ENCODE data around the gene SYT15. TPM values are rescaled to one million over a fixed set of nuclear protein-coding genes. Genes with fewer than 3 reads are reported as not detected.
"Not testable (repeated sequence)": the region's sequence is repeated elsewhere in the genome, so short reads cannot be mapped to it uniquely, and the experiment has no call there.

The SYT15 gene
- total RNA-seq, 1 donor from 2014 or later = 1.2 TPM

DNA sequence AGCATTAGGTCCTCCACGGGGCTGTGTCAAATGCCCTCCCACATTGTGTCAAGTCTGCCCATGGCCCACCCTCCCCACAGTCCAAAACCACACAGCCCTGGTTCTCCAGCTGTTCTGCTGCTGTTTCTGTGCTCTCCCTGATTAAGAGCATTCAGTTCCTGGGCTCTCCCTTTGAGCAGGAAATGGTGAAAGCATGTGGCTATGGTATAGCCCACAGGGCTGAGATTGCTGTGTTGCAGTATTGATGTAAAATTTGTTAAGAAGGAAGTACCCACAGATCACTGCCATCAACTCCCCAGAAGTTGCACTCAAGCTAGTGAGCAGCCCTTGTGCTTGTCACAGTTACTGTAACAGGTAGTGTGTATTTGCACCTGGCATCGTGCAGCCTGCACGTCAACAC, 9.3 kb downstream of the SYT15 start:
- intact Hi-C loops (cut with micrococcal nuclease) = not testable (repeated sequence)

DNA sequence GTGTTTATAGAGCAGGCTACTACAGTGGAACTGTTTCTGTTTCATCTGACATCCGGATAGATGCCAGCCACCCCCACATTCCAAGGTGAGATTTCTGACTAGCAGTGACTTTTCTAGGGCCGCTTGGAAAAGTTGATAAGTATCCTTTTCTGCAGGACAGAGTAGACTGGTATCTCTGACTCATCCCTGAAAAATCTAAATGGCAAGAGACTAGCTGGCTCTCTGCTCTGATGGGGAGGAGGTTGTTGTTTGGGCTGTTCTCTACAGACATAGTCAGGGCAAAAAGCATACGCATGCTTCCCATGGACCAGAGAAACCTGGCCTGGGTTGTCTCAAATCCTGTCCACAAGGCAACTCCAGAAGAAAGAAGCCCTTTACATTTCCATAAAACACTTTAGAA, 10.7 kb downstream of the SYT15 start:
- intact Hi-C loops (cut with micrococcal nuclease) = not testable (repeated sequence)

DNA sequence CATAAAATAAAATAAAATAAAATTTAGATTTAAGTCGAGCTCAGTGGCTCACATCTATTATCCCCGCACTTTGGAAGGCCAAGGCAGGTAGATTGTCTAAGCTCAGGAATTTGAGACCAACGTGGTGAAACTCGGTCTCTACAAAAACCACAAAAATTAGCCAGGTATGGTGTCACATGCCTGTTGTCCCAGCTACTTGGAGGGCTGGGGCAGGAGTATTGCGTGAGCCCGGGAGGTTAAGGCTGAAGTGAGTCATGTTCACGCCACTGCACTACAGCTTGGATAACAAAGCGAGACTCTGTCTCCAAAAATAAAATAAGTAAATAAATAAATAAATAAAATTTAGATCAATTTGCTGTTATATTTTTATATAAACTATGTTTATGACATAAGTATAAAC, 12.1 kb downstream of the SYT15 start:
- intact Hi-C loops (cut with micrococcal nuclease) = not testable (repeated sequence)

- intact Hi-C loops (cut with micrococcal nuclease) = not testable (repeated sequence)
Measured at GRCh38 chr10:46593307-46593706, 14.4 kb downstream of the SYT15 start.

DNA sequence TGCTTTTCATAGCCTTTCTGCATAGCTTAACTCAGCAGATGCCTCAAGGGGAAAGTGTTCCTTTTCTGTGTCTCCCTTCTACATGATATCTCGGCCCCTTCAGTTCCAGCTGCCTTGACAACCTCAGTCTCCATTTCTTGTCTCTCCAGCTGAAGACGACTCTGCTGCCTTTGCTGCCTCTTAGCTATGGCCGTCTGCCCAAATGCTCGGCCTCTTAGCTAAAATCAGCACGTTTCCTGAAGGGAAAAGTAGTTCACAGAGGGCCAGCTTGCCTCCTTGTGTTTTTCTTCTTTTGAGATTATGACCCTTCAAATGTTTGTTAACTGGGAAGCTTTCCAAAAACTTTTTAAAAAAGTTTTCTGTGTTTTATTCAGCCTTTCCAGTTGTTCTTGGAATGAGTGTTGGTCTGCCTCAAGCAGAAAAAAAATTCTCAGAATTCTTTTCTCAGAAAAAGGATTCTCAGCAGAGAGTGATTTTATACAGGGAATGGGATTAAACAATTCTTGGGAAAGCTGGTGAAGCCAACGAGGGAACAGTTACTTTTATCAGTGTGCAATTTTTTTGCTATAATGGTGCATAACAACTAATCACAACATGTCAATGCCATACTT, 15.6 kb downstream of the SYT15 start:
- intact Hi-C loops (cut with micrococcal nuclease) = not testable (repeated sequence)

GRCh38 chr10:46596570-46596969, 17.6 kb downstream of the SYT15 start:
- intact Hi-C loops (cut with micrococcal nuclease) = not testable (repeated sequence)

- intact Hi-C loops (cut with micrococcal nuclease) = not testable (repeated sequence)
Measured at GRCh38 chr10:46597616-46598246, 18.8 kb downstream of the SYT15 start.

DNA sequence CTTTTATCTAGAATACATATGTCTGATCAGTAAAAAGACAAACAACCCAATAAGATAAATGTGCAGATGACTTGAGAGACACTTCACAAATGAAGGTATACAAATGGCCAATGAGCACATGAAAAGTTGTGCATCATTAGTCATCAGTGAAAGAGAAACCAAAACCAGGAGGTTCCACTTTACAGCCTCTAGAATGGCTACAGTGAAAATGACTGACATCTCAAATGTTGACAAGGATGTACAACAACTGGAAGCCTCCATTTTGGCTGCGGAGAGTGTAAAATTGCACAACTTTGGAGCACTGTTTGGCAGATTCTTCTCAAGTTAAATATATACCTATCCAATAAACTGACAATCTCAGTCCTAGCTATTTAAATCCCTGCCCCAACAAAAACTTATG, 21.6 kb downstream of the SYT15 start:
- intact Hi-C loops (cut with micrococcal nuclease) = not testable (repeated sequence)

GRCh38 chr10:46615540-46615939, 36.6 kb downstream of the SYT15 start:
- intact Hi-C loops (cut with micrococcal nuclease) = not testable (repeated sequence)

- intact Hi-C loops (cut with micrococcal nuclease) = not testable (repeated sequence)
Measured at GRCh38 chr10:46616227-46616626, 37.3 kb downstream of the SYT15 start.

GRCh38 chr10:46617134-46617533, 38.2 kb downstream of the SYT15 start:
- intact Hi-C loops (cut with micrococcal nuclease) = not testable (repeated sequence)

- intact Hi-C loops (cut with micrococcal nuclease) = not testable (repeated sequence)
Measured at GRCh38 chr10:46617913-46618312, 39.0 kb downstream of the SYT15 start.

GRCh38 chr10:46623899-46624654, 45.1 kb downstream of the SYT15 start:
- intact Hi-C loops (cut with micrococcal nuclease) = not testable (repeated sequence)

DNA sequence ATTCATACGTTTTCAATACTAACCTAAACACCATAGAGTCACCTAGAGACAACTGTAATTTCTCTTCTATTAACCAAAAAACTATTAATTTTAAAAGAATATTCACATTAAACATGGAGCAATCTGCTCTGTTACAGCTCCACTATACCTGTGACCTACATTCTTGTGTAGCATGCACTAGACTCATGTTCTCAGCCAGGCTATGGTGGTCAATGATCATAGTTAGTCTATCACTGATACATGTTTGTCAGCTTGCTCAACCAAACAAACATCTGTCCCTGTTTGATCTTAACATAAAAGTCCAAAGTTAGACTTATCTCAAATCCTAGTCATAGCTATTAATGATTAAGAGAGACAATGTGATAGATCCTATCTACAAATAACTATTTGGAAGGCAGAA, 50.9 kb downstream of the SYT15 start:
- intact Hi-C loops (cut with micrococcal nuclease) = not testable (repeated sequence)

DNA sequence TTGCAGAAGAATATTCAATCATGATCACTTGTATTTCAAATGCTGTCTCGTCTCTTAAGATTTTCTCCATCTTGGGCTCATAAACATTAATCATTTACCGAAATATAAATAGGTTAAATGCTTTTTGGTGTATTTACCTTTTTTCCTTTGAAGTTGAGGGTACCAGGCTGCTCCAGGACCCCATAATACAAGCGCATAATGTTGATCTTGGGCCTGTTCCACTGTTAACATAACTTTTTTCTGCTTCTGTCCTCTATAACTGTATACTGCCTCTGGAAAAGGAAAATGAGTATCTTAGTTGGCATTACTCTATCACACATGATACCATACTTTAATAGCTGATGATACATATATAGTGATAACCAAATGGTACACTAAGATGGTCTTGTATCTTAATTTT, 51.9 kb downstream of the SYT15 start:
- intact Hi-C loops (cut with micrococcal nuclease) = not testable (repeated sequence)

DNA sequence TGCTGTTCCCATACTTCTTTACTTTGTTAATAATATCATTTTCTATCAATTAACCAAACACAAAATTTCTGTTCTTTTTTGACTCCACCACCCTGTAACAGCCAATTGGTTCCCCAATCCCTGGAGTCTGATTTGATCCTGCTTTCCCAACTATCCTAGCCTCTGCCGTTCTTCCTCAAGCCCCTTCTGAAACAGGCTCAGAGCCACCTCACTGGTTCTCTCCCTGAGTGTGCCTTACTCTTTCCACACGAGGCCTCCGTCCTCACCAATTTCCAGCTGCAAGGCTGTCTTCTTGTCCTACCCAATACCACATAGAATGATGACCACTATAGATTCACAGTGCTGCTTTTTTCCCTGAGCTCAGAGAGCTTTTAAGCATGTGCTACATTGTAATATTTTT, 52.8 kb downstream of the SYT15 start:
- intact Hi-C loops (cut with micrococcal nuclease) = not testable (repeated sequence)

- intact Hi-C loops (cut with micrococcal nuclease) = not testable (repeated sequence)
Measured at GRCh38 chr10:46634698-46635097, 55.8 kb downstream of the SYT15 start.

DNA sequence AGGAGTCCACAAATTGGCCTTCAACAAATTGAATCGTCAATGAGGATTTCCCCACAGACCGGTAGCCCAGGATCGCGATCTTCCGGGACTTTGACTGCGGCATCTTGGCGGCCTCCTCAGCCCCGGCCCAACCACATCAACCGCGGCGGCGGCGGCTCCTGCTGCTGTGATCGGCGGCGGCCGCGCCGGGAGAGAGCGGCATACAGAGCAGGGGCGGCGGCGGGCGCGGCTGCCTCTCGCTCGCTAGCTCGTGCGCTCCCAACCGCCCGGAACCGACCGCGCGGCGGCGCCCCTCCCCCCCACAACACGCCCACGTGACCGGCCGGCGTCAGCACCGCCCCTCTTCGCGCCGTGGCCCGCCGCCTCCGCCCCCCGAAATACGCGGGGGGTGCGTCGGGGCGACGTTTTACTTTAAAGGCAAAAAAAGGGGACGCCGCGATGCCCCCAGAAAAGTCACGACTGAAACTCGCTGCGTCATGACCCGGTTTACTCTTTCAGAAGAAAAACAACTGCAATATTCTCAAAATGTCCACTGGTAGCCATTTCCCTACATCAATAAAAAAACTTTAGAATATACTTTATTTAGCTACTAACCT, 56.5 kb downstream of the SYT15 start:
- intact Hi-C loops (cut with micrococcal nuclease) = not testable (repeated sequence)

DNA sequence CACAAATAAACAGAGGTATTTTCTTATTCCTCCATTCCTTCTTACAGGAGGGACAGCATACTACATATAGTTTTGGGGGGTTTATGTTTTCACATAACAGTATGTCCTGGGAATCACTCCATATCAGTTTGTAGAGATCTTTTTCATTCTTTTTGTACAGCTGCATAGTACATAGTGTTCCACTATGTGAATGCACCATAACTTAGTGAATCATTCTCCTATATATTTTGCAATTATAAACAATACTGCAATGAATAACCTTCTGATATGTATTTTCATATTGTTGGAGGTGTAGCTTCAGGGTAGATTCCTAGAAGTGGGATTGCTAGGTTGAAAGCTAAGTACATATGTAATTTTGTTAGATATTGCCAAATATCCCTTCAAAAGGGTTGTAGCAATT, 61.1 kb downstream of the SYT15 start:
- intact Hi-C loops (cut with micrococcal nuclease) = not testable (repeated sequence)
